GM19463 (cell line): ENCODE results near the gene C15orf39.
"Not testable (repeated sequence)": the region's sequence is repeated elsewhere in the genome, so short reads cannot be mapped to it uniquely, and the experiment has no call there.

Source experiments
- ATAC-seq: cut with Tn5 transposase; IDR thresholded peaks from one replicate; pipeline ENCODE4 v1.9.1; 2021; ENCODE audit warnings: mild to moderate bottlenecking, moderate library complexity; ENCODE audit not compliant: unreplicated experiment

The C15orf39 gene

DNA sequence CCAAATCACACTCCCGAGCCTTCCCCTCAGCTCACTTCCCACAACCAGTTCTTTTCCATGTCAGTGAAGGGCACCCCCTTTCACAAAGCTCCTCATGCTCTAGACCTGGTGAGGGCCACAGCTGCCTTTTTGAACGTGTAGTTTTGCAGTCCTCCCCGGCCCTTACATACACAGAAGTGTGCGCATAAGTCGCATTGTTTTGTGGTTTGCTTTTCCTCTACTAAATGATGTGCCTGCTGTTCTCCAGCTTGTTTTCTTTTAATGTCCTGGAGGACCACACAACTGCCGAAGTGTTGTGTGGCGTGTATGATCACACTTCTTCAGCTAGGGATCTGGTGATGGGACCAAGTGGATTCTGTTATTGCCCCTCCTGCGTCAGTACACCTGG lies 7.6 kb downstream of the C15orf39 start:
- ATAC-seq = no peak

DNA sequence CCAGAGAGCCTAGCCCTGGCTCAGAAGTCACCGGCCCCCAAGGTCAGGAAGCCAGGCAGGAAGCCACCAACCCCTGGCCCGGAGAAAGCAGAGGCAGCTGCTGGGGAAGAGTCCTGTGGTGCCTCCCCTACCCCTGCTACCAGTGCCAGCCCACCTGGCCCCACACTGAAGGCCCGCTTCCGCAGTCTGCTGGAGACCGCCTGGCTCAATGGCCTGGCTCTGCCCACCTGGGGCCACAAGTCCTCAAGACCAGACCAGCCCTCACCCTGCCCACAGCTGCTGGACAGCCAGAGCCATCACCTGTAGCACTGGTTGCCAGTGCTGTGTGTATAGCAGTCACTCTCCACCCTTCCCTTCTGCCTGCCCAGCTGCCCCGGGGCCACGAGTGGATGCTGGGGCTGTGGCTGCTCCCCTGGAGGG lies 9.1 kb downstream of the C15orf39 start:
- ATAC-seq = no peak

DNA sequence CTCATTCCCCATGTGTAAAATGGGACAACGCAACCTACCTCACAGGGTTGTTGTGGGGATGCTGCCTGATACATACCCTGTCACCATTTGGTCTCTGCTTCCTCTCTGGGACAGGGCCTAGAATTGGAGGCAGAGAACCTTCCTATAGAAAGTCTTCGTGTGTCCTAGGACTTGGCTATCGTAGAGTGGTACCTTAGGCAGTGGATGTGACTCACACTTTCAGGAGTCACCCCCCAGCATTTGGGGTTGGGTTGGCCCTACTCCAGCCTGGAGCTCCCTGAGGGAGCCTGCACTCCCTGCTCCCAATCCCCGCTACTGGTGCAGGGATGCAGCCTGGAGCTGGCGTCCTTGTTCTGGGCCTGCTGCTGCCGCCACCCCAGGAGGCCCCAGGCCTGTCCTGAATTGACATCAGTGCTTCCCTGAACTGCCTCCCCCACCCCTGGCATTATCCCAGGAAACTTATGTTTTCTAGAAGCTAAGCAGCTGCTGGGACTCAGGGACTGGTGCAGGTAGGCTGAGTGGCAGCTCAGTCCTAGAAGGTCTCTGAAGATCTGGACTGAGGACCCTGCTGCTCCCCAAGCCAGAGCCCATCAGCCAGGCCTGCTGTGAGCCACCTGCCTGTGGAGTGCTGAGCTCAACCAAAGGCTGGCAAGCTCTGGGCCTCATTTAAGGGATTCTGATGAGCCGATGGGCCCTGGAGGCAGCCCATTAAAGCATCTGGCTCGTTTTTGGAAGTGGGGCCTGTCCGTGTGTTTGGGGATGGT lies 9.9 kb downstream of the C15orf39 start:
- ATAC-seq = no peak

- ATAC-seq = no peak
Observed at GRCh38 chr15:75212200-75212858, 10.6 kb downstream of the C15orf39 start.

DNA sequence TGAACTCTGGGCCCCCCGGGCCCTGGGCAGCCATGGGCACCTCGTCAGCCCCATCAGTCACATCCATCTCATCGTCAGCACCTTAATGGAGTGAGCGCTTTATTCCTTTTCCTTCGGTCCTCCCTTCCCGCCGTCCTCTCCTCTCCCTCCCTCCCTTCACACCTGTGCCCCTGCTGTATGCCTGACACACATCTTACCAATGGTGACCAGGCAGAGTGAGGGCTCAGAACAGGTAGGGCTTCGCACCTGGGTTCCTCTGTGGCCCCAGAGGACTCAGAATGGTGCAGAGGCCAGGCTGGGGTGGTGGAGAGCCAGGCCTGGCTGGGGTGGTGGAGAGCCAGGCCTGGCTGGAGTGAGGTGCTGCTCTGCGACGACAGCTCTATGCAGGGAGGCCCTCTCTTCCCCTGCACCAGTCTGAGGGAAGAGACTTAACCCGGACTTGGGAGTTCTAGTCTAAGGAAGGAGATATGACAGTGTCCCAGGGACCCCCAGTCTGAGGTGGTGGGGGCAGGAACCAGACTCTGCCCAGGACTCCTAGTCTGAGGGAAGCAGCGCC lies 11.6 kb downstream of the C15orf39 start:
- ATAC-seq = no peak

DNA sequence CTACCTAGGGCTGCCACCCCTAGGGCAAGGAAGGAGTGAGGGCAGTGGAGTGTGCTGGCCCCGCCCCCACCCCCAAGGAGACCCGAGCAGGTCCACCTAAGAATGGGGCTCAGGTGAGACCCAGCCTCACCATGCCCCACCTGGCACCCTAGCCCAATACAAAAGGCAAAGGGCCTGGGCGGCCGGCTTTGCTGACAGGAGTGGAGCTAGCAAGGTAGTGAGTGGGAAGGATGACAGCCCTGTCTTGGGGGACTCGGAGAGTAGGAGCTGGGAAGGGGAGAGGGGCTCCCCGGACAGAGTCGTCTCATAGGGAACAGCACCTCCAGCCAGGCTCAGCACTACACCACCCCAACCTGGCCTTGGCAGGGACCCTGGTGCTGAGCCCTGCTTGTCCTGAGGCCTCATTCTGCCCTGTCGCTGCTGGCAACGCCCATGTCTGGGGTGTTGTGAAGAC lies 12.1 kb downstream of the C15orf39 start:
- ATAC-seq = no peak

GRCh38 chr15:75214293-75215096 lies 12.8 kb downstream of the C15orf39 start:
- ATAC-seq = no peak

DNA sequence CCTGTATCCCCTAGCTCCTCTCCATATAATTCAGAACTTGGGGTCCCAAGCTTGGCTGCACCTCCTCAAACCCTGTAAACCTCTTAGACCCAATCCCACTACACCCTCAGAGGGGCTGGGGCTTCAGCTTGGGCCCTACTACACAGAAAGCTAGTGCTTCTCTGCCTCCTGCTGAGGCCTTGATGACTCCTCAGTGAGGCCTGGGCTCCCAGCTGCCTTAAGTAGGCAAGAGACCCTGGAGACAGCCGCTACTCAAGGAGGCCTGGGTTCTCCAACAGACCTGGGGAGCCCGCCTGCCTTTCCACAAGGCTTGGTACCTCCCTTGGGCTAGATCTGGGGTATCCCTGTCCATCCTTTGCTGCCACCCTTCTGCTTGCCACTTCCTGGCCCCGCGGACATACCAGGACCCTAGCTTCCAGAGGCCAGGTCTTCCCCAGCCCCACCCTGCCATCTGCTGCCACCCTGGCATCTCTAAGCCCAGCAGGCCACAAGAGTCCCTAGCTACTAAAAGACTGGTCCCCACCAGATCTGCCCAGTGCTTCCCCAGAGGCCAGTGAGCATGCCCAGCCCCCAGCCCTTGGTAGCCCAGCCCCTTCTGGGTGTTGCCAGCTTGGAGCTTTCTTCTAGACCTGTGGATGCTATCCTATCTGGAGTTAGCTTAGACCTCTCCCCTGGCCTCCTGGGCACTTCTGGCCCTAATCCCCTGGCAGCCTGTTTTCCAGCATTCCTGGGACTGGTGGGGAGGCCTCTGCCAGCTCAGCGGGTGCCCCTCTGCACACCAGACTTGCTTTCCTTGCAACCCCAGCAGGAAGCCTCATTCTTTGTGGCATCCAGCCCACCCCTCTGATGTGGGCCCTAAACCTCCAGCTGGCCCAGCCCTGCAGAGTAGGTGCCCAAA lies 13.7 kb downstream of the C15orf39 start:
- ATAC-seq = no peak

- no peak for ATAC-seq
Observed at GRCh38 chr15:75217012-75217411, 15.3 kb downstream of the C15orf39 start.

DNA sequence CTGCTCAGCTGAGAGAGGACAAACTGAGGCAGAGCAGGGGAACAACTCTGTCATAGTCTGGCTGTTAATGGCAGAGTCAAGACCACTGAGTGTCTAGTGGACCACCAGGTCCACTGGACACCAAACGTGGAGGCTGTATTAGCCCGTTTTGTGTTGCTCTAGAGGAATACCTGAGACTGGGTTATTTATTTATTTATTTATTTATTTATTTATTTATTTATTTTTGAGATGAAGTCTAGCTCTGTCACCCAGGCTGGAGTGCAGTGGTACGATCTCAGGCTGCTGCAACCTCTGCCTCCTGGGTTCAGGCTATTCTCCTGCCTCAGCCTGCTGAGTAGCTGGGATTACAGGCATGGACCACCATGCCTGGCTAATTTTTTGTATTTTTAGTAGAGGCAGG lies 15.9 kb downstream of the C15orf39 start:
- ATAC-seq = not testable (repeated sequence)

GRCh38 chr15:75219507-75219929 lies 17.8 kb downstream of the C15orf39 start:
- not testable (repeated sequence) for ATAC-seq

GRCh38 chr15:75223688-75224087 lies 22.0 kb downstream of the C15orf39 start:
- ATAC-seq = no peak

DNA sequence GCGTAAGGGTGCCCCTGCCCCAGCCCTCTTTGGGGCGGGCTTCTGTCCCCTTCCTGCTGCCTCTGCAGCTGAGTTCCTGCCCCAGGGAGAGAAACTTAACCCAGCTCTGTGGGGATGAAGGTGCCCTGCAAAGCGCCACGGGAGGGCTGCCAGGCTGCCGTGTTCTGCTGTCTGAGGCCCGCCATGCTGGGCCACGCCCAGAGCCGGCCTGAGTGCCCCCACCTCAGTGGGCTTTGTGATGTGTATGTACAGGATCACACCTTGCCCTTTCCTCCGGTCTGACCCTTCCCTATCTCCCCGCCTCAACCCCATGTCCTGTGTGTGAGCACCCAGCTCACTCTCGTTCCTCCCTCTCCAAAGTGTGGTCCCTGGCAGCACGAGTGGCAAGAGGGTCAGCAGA lies 22.6 kb downstream of the C15orf39 start:
- no peak for ATAC-seq

GRCh38 chr15:75225102-75225836 lies 23.6 kb downstream of the C15orf39 start:
- not testable (repeated sequence) for ATAC-seq

DNA sequence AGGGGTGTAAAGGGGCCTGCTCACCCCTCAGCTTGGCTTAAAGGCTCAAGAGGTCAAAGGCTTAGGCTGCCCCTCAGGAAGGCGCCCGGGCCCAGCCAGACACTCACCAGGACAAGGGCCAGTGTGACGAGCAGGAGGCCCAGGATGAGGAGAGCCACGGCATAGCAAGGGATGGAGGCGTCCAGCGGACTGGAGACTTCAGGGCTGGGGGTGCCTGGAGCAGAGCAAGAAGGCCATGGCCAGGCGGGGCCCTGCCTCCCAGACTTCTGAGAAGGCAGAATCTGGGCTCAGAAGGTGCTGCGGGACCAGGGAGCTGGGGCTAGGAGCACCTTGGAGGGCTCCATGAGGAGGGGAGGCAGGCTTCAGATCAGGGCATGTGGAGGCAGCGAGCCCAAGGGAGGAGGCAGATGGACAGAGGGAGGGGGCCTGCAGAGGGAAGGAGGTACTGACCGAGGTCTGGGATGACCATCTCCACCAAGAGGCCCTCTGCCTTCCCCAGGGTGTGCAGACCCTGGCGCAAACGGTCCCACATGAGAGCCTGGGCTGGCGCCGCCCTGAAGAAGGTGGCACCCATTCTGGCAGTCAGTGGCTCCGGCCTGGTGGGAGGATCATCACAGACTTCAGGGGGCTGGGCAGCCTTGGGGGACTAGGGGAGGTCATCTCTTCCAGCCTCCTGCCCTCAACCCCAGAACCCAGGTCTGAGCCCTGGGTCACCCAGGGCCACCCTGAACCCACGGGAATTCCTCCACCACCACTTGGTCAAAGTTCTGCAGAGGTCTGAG lies 24.5 kb downstream of the C15orf39 start:
- ATAC-seq = no peak

- ATAC-seq = not testable (repeated sequence)
Observed at GRCh38 chr15:75227112-75227511, 25.4 kb downstream of the C15orf39 start.

GRCh38 chr15:75227663-75228280 lies 26.1 kb downstream of the C15orf39 start:
- ATAC-seq = no peak

GRCh38 chr15:75228787-75229186 lies 27.1 kb downstream of the C15orf39 start:
- no peak for ATAC-seq
